Measurements from ENCODE around the gene AIF1L.

DNA sequence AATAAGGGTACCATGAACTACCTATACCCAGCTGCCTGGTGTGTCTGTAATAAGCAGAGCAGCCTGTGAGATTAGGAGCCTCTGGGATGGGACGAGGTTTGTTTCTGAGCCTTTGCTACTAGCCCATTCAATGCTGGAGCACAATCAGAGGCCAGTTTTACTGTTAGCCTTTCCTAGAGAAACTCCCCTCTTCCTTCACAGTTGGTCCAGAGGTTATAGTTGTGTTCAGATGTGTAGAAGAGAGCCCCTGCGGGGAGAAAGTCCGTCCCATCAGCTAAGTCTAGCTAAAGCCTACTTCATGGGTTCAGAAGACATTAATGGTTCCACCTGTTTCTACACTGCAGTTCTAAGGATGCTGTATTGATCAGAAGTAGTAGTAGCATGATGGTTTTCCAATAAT, 45.8 kb downstream of the AIF1L start:
- TF ChIP-seq EZH2phosphoT487 (IDR thresholded peaks at IDR 0.05; ENCODE audit: borderline replicate concordance, low read length) (no peak), EZH2 (IDR thresholded peaks at IDR 0.05; ENCODE audit: low read length, unreplicated experiment) (no peak)
- TF ChIP-seq, protein P1, sequence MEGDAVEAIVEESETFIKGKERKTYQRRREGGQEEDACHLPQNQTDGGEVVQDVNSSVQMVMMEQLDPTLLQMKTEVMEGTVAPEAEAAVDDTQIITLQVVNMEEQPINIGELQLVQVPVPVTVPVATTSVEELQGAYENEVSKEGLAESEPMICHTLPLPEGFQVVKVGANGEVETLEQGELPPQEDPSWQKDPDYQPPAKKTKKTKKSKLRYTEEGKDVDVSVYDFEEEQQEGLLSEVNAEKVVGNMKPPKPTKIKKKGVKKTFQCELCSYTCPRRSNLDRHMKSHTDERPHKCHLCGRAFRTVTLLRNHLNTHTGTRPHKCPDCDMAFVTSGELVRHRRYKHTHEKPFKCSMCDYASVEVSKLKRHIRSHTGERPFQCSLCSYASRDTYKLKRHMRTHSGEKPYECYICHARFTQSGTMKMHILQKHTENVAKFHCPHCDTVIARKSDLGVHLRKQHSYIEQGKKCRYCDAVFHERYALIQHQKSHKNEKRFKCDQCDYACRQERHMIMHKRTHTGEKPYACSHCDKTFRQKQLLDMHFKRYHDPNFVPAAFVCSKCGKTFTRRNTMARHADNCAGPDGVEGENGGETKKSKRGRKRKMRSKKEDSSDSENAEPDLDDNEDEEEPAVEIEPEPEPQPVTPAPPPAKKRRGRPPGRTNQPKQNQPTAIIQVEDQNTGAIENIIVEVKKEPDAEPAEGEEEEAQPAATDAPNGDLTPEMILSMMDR (conservative IDR thresholded peaks at IDR 0.05; ENCODE audit: low read depth, low read length) = no peak

All from PC-3 (cell line).